HG03575 (cell line): ENCODE measurements around the gene TIMD4.
"Not testable (repeated sequence)": the region's sequence is repeated elsewhere in the genome, so short reads cannot be mapped to it uniquely, and the experiment has no call there.

Experiments used
- ATAC-seq: cut with Tn5 transposase; IDR thresholded peaks from one replicate; pipeline ENCODE4 v1.9.1; 2021; ENCODE audit not compliant: unreplicated experiment, insufficient number of reproducible peaks, low FRiP score; ENCODE audit errors: extremely low read depth

The TIMD4 gene

DNA sequence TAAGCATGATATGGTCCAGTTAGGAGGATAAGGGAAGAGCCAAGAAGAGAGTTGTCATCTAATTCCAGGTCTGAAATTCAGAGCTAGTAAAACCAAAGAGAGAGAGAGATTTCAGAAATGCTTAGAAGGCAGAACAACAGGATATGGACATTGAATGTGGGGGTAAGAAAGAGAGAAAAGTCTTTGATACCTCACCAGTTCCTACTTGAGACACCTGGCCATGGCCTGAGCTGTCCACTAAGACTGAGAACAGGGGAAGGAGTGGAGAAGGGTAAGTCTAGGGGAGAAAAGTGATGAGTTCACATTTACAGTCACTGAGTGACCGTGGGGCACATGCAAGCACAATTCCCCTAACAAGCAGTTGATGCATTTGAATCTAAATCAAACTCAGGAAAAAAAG lies 35.5 kb downstream of the TIMD4 start:
- no peak for ATAC-seq

DNA sequence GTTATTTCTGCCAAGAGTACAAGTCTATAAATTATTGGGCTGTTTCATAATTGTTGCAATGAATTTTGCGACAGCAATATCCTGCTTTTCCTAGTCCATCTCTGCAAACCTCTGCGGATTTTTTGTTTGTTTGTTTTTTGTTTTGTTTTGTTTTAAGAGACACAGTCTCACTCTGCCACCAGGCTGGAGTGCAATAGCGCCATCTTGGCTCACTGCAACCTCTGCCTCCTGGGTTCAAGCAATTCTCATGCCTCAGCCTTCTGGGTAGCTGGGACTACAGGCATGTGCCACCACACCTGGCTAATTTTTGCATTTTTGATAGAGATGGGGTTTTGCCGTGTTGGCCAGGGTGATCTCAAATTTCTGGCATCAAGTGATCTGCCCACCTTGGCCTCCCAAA lies 37.3 kb downstream of the TIMD4 start:
- ATAC-seq, result not testable (repeated sequence)

DNA sequence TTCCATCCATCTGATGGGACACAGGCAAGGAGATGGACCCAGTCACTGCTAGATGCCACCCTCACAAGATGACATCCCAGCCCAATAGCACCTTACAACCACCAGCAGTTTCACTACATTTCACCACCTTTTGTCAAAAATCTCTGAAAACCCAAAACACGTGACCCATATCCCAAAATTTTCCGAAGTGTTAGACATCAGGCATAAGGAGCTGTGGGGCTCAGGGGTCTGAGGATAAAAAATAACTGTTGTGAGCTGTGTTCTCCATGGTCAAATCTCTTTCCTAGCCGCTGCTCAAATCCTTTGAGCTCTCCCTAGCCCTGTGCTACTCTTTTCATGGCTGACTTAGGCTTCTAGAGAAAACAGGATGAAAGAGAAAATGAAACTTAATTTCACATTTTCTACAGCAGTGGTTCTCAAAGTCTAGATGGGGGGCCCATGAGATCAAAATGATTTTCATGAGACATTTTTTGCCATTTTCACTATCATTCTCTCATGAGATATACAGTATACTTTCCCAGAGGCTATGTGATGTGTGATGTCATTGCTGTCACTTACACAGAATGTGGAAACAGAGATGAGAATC lies 40.7 kb downstream of the TIMD4 start:
- ATAC-seq, result peak; percentile 32

DNA sequence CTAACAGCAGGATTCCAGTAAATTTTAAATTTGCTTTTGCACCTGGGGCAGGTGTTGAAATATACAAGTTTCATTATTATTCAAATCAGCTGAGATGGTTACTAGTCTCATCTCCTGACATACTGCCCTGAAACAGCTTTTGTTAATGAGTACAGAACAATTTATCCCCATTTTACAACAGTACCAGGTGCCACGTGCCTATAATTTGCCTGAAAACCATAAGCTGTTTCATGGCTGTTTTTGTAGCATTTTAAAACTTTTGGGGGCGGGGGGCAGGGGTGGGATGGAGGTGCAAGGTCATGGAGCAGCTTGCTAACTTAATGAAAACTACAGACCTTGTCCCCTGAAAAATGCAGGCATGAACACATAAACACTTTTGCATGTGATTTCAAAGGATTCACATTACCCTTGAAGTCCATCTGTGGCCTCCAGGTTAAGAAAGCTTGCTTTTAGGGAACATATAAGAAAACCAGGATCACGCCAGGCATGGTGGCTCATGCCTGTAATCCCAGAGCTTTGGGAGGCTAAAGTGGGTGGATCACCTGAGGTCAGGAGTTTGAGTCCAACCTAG lies 42.1 kb downstream of the TIMD4 start:
- peak; percentile 30 for ATAC-seq

DNA sequence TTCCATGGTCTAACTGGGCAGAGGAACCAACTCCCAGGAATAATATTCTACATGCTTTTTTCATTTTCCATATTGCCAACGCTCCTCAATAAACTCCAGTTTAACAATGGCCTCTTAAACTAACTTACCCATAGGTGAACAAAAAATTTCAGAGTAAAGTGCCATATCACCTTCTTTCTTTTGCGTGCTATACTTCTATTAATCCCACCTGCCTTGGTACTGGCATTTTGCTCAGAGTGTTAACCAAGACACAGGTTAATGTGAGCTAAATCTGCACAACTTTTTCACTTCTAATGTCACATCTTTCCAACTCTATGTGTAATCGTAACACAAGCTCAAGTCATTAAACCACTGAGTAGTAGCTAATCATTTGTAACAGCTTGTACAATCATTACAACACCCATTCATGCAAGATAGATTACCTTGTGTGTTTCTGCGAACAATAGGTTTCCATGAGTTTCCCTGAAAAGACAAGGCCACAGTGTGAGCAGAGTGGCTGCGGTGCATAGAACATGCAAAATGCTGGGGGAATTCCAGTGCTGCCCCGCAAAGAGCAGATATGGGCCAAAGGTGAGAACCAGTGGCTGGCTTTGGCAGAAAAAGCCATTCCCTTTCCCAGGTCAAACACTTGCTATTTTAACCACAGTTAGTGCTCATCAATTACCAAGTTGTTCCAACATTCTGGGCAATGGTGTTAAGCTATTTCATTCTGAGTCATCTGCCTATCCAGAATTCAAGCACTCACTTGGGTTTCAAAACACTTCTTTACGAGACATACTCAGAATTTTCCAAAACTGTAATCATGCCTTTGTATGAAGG lies 42.8 kb downstream of the TIMD4 start:
- ATAC-seq, result peak; percentile 25

DNA sequence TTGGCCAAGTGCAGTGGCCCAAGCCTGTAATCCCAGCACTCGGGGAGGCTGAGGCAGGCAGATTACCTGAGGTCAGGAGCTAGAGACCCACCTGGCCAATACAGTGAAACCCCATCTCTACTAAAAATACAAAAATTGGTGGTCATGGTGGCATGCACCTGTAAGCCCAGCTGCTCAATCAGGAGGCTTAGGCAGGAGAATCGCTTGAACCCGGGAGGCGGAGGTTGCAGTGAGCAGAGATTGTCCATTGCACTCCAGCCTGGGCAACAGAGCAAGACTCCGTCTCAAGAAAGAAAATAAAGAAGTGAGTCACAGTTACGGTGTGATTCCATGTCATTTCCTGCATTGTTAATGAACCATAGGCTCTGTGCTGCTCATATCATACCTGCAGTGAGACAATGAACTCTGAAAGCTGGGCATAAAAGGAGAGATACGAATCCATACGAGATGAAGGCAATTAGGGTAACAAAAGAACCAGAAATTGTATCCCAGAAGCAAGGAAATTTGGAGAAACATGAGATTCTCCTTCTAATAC lies 44.6 kb downstream of the TIMD4 start:
- no peak for ATAC-seq

- ATAC-seq, result no peak
Measured at GRCh38 chr5:156914371-156914737, 48.7 kb downstream of the TIMD4 start.

- peak; percentile 93 for ATAC-seq
Measured at GRCh38 chr5:156913719-156914370, 49.2 kb downstream of the TIMD4 start.

GRCh38 chr5:156913355-156913718 lies 49.7 kb downstream of the TIMD4 start:
- no peak for ATAC-seq

GRCh38 chr5:156912869-156913268 lies 50.2 kb downstream of the TIMD4 start:
- ATAC-seq, result no peak

GRCh38 chr5:156909180-156909579 lies 53.8 kb downstream of the TIMD4 start:
- no peak for ATAC-seq

DNA sequence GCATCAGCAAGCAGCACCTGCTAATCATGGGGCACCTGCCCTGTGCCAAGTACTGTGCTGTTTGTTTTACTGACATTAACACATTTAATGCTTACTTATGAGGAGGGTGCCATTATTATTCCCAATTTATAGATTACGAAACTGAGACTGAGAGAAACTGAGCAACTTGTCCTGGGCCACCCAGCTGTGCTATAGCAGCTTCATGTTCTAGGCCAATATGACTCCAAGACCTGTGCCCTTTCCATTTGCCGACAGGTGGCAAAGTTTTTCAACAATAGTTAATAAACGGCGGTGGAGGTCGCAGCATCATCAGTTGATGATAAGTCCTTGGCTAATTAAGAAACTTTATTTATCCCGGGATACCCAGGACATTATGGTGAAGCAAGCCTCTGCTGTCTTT lies 55.4 kb downstream of the TIMD4 start:
- no peak for ATAC-seq

DNA sequence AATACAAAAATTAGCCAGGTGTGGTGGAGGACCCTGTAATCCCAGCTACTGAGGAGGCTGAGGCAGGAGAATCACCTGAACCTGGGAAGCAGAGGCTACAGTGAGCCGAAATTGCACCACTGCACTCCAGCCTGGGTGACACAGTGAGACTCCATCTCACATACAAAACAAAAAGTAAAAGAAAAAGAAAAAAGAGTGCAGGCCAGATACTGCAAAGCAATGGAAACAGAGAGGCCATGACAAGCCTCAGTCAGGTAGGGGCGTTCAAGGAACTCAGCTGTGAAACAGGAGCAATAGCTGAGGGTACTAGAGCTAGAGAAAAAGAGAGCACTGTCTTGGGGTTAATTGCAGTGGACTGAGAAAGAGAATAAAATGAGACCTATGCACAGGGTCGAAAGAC lies 56.2 kb downstream of the TIMD4 start:
- no peak for ATAC-seq

GRCh38 chr5:156896546-156896945 lies 66.5 kb downstream of the TIMD4 start:
- no peak for ATAC-seq

DNA sequence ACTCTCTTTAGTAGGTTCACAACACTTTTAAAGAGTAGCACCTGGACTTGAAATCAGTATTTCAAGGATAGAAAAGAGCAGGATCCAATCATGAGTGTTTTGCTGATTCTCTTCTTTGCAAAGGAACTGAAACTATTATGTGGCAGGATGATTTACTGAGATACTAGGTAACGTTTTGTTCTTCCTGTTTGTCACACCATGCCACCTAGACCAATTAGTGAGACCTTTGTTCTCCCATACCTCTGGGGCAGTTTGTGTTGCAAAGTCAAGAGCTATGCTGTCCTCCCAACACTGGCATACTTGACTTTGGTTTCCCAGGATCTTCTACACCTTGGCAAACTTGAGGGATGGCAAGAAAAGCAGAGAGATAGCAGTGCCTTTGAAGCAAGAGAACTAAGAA lies 69.5 kb downstream of the TIMD4 start:
- ATAC-seq, result no peak

- no peak for ATAC-seq
Measured at GRCh38 chr5:156892864-156893263, 70.2 kb downstream of the TIMD4 start.

DNA sequence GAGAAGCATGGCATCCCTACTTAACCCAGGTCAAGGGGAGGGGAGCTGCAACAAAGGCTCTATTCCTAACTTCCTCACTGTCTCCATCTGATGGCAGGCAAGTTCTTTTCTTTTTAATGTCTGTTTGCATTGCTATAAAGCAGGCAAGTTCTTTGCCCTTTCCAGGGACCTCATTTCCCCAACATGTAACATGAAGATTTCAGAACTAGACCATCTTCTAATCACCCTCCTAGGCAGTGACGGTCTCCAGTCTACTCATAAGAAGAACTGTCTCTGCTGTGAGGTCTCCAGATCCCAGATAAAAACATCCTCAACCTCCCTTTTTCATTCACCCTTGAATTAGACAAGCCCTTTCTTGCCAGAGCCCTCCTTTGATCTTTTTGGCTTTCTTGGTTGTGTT lies 70.8 kb downstream of the TIMD4 start:
- ATAC-seq, result no peak

DNA sequence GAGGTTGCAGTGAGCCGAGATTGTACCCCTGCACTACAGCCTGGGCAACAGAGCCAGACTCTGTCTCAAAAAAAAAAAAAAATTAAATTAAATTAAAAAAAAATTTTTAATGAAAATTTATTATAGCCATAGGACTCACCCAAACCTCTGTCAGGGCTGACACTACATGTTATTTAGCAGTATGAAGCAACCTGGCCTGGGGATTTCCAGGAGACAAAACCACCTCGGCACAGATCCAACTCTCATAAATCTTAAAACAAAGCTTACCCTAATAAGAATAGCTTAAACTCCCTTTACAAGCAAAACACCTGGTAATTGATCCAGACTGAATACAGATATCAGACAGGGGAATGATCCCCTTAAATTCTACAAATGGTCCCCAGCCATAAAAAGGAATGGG lies 74.5 kb downstream of the TIMD4 start:
- ATAC-seq, result no peak

DNA sequence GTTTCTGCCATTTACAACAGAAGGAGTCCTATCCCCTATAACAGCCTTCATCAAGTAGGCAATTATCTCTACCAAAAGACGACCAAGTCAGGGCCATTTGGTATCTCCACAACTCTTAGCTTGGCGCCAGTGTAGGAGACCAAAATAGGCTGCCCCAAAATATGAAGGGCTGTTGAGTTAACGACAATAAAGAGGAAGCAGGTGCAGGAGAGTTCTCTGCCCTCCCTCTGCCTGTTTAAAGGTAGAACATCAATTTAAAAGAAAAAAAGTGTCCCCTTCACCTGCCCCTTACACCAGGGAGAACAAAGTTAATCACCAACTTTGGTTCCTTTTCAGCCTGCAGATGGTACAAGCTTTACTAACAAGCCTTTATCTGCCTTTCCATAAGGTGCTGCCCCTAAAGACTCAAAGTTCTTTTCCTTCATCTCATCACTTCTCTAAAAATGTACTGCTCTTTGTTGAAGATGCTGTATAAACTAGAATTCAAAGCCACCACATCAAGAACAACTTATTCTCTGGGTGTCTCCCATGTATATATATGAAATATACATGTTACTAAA lies 79.6 kb downstream of the TIMD4 start:
- no peak for ATAC-seq
